ENCODE measurements around the gene CFAP54. TPM values are rescaled to one million over a fixed set of nuclear protein-coding genes. Genes with fewer than 3 reads are reported as not detected.

The CFAP54 gene
- total and polyA plus RNA-seq, 12 donors: 0.08 to 1.00 (median 0.33) TPM; not detected in 2

DNA sequence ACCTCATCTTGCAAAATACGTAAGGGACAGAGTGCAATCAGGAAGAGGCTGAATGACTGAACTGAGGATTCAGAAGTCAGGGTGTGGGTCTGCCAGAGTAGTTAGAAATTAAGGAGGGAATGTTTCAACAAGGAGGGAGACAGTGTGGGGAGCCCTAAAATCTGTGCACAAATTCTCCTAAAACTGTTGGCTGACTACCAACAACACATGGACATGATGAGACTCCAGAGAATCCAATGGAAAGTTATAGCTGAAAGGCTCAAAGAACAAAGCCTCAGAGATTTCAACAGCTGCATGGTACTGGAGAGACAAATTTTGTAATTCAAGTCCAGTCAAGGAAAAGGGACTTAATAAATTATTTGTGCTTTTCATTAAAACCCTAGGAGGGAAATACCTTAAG, 381.6 kb downstream of the CFAP54 start:
- no peak overlapping the region for H3K4me3 ChIP-seq
- H3K27ac ChIP-seq: no peak overlapping the region
- TF ChIP-seq, protein P1, sequence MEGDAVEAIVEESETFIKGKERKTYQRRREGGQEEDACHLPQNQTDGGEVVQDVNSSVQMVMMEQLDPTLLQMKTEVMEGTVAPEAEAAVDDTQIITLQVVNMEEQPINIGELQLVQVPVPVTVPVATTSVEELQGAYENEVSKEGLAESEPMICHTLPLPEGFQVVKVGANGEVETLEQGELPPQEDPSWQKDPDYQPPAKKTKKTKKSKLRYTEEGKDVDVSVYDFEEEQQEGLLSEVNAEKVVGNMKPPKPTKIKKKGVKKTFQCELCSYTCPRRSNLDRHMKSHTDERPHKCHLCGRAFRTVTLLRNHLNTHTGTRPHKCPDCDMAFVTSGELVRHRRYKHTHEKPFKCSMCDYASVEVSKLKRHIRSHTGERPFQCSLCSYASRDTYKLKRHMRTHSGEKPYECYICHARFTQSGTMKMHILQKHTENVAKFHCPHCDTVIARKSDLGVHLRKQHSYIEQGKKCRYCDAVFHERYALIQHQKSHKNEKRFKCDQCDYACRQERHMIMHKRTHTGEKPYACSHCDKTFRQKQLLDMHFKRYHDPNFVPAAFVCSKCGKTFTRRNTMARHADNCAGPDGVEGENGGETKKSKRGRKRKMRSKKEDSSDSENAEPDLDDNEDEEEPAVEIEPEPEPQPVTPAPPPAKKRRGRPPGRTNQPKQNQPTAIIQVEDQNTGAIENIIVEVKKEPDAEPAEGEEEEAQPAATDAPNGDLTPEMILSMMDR (IDR thresholded peaks at IDR 0.05): no peak
- no peak for TF ChIP-seq POLR2A (IDR thresholded peaks at IDR 0.05)
- H3K9me3 ChIP-seq (replicated peaks in 1 of 3): no peaks in the 10 kb centered on the region
- H3K4me1 ChIP-seq (replicated peaks in 1 of 2): no peaks in the 10 kb centered on the region
- H3K36me3 ChIP-seq (replicated peaks in 1 of 2): no peaks in the 10 kb centered on the region
- WGBS, 4 donors: 72 to 85% (median 80%) methylated on average over 1 of the region's 1 CpG
- intact Hi-C loops (cut with DNase I): no loop called here
- DNase-seq: no peak
- H3K27me3 ChIP-seq: no peaks in the 10 kb centered on the region

DNA sequence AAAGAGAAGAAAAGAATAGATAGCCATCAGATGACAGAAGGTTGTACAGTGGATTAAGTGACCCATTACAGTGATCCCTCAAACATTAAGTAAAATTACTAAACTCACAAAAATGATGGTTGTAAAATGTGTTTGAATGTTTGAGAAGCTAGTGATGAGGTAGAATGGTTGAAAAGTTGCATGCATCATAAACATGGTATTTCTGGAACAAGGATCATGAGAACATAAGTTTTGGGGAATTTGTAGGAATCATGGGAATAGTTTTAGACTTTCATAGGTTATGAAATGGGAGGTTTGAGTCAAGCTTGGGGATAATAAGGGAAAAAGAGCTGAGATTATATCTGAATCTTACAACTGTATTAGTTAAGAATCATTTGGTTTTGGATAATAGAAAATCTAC, 383.6 kb downstream of the CFAP54 start:
- no peaks in the 10 kb centered on the region for H3K27me3 ChIP-seq
- no peaks in the 10 kb centered on the region for H3K9me3 ChIP-seq (replicated peaks in 1 of 3)
- H3K4me3 ChIP-seq: no peak overlapping the region
- DNase-seq: no peak
- no peaks in the 10 kb centered on the region for H3K4me1 ChIP-seq (replicated peaks in 1 of 2)
- no peaks in the 10 kb centered on the region for H3K36me3 ChIP-seq (replicated peaks in 1 of 2)
- intact Hi-C loops (cut with DNase I): no loop called here
- no peak overlapping the region for H3K27ac ChIP-seq
- TF ChIP-seq, protein P1 (IDR thresholded peaks at IDR 0.05): no peak
- TF ChIP-seq POLR2A (IDR thresholded peaks at IDR 0.05): no peak

DNA sequence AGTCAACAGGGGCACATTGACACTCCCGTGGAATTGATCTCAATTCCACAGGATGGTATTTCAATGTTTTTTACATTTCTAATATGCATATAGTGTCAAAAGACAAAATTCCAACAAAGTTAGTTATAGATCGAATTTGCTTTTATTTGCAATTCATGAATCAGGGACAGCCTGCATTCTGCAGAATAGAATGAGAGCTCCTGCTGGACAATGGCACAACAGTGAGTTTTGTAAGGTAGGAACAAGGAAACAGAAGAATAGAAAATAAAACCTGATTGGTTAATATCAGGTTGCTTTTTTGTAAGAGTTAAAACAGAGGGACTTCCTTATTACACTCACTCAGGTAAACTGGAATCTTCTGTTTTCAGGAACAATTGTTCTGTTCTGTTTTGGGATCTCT, 384.8 kb downstream of the CFAP54 start:
- intact Hi-C loops (cut with DNase I): no loop called here
- no peak for TF ChIP-seq POLR2A (IDR thresholded peaks at IDR 0.05)
- TF ChIP-seq, protein P1 (IDR thresholded peaks at IDR 0.05): no peak
- WGBS, 4 donors: 78 to 84% (median 80%) methylated on average over 2 of the region's 2 CpGs

DNA sequence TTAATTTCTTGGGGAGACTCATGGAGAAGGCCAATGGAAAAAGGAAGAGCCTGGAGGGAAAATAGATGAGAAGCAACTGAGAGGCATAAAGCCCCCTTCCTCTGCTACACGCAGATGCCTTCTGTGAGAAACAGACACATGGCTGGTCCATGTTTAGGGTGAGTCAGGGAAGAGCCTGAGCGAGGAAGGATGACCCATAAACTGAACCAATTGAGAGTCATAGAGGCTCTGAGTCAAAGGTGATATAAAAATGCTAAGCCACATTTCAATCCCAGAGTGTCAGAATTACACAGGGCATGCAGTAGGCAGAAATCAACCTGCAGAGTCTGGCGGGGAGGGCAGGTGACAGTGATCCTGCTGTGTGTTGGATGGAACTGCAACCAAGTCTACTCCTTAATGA, 387.6 kb downstream of the CFAP54 start:
- no peaks in the 10 kb centered on the region for H3K27me3 ChIP-seq
- no peaks in the 10 kb centered on the region for H3K4me1 ChIP-seq (replicated peaks in 1 of 2)
- no peak for DNase-seq
- intact Hi-C loops (cut with DNase I): no loop called here
- H3K27ac ChIP-seq: no peak overlapping the region
- H3K9me3 ChIP-seq (replicated peaks in 1 of 3): no peaks in the 10 kb centered on the region
- no peak overlapping the region for H3K4me3 ChIP-seq
- no peaks in the 10 kb centered on the region for H3K36me3 ChIP-seq (replicated peaks in 1 of 2)
- 77 to 89% (median 80%) methylated on average over 3 of the region's 3 CpGs for WGBS, 4 donors
- no peak for TF ChIP-seq POLR2A (IDR thresholded peaks at IDR 0.05)
- TF ChIP-seq, protein P1 (IDR thresholded peaks at IDR 0.05): no peak

More for the DNA sequence above, 384.8 kb downstream of the CFAP54 start:
- DNase-seq: no peak
- no peak overlapping the region for H3K4me3 ChIP-seq
- H3K27ac ChIP-seq: no peak overlapping the region
- H3K4me1 ChIP-seq (replicated peaks in 1 of 2): no peaks in the 10 kb centered on the region
- H3K36me3 ChIP-seq (replicated peaks in 1 of 2): no peaks in the 10 kb centered on the region
- H3K9me3 ChIP-seq (replicated peaks in 1 of 3): no peaks in the 10 kb centered on the region
- no peaks in the 10 kb centered on the region for H3K27me3 ChIP-seq
